HG02763 (cell line): Measurements from ENCODE around the gene TOR1AIP2.

Experiments used
- ATAC-seq: cut with Tn5 transposase; IDR thresholded peaks from one replicate; pipeline ENCODE4 v1.9.1; 2021; ENCODE audit warnings: mild to moderate bottlenecking, moderate library complexity; ENCODE audit not compliant: unreplicated experiment

TOR1AIP2 gene

DNA sequence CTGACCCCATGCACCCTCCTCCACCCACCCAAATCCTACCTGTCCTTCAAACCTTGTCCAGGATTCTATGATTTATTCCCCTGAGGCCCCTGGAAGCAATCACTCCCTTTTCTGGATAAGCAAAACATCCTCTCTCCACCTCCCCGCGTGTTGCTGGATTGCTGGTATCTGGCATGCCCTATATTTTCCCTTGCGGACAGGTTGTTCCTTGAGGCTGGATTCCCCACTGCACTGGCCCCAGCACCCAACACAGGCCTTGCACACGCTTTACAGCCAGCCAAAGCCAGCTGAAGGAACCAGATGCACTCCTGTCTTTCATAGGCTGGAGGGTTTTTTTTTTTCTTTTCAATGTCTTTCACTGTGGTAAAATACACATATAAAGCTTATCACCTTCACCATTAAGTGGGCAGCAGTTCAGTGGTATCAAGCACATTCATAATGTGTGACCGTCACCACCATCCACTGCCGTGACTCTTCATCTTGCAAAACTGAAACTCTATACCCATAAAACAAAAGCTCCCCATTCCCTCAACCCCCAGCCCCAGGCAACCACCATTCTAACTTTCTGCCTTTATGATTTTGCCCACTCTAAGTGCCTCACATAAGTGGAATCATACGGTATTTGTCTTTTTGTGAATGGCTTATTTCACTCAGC, 50.9 kb downstream of the TOR1AIP2 start:
- ATAC-seq = no peak

DNA sequence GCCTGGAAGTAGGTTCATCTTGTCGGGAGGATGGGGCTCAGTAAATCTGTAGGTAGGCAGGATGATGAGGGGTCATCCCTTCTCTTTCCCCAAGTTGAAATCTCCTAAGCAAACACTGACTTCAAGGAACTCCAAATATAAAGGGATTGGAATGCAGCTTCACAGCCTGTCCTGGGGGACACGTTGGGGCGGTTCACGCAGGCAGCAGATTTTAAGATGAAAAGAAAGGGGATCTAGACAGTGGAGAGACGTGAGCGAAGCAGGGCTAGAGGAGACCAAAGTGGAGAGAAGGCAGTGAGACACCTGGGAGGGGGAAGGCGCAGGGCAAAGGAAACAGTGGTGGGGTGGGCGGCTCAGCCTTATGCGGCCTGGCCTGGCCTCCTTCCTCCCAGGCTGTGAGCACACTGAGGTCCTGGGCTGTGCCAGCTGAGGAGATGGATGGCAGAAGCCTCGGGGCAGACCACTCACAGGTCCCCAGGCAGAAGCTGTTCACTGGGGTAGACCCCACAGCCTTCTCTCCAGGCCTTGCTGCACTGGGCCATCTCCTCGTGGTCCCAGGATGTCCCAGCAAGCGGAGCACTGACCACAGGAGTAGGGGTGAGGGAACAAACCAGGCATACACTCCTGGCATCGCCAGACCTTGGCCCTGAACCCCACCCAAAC, 51.7 kb downstream of the TOR1AIP2 start:
- ATAC-seq = no peak

DNA sequence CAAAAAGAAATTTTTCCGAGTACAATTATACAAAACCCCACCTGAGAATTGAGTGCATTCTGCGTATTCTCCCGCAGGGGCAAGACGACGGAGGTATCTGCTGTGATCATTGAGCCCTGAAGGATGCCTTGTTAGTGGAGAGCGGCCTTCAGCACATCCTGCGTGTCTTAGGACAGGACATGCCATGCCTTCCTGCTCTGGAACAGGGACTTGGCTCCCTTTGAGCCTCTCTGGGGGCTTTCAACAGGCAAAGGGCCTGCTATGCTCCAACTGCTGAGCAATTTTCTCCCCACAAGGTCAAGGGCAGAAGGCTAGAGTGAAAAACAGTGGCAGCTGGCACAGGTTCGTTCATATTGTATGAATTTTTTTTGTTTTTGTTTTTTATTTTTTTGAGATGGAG, 52.4 kb downstream of the TOR1AIP2 start:
- no peak for ATAC-seq

DNA sequence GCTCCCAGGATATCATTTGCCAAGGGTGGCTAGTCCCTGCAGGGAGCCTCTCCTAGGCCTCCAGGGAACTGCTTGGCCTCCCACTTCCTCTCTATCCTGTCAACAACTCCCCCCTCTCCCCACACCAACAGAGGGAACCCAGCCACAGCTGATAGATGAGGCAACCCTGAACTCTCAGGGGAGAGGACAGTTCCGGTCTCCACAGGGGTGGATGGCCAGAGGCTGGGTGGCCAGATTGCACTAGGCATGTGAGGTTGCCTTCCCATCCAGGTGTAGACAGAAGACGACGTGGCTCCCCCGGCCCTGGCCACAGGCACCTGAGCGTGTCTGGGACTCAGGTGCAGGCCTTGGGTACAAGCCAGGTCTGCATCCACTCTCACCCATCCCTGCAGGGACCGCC, 53.3 kb downstream of the TOR1AIP2 start:
- ATAC-seq = no peak

DNA sequence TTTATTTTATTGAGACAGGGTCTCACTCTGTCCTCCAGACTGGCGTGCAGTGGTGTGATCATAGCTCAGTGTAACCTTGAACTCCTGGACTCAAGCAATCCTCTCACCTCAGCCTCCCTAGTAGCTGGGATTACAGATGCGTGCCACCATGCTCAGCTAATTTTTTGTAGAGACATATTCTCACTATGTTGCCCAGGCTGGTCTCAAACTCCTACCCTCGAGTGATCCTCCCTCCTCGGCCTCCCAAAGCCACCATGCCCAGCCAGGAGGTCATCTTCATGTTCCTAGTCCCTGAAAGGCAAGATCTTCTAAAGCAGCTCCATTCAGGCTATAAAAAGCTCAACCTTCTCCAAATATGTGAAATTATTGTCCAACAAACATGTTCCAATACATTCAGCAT, 53.9 kb downstream of the TOR1AIP2 start:
- no peak for ATAC-seq

DNA sequence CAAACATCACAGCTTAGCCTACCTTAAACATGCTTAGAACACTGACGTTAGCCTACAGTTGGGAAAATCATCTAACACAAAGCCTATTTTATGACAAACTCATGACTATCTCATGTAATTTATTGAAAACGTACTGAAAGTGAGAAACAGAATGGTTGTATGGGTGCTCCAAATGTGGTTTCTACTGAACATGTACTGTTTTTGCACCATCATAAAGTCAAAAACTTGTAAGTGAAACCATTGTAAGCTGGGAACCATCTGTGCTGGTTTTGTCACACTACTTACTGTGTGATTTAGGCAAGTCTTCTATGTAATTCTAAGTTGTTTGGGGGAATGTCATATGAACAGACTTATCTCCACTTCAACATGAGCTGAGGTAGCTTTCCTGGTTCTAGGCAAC, 55.5 kb downstream of the TOR1AIP2 start:
- no peak for ATAC-seq

DNA sequence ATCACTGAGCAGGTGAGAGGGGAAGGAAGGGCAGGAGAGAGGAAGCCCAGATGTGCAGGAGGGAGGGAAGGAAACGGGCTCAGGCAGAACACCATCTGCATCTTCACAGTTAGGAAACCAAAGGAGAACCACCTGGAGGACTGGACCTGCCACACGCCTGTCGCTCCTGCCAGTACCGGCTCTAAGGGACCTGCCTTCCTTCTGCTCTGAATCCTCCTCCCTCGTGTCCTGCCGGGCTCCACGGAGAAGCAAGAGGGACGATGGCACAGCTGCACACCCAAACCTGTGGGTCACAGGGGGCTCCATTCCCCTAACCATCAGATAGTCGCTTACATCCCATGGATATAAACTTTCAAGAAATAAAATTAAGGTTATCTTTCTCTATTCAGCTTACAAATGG, 56.1 kb downstream of the TOR1AIP2 start:
- no peak for ATAC-seq

DNA sequence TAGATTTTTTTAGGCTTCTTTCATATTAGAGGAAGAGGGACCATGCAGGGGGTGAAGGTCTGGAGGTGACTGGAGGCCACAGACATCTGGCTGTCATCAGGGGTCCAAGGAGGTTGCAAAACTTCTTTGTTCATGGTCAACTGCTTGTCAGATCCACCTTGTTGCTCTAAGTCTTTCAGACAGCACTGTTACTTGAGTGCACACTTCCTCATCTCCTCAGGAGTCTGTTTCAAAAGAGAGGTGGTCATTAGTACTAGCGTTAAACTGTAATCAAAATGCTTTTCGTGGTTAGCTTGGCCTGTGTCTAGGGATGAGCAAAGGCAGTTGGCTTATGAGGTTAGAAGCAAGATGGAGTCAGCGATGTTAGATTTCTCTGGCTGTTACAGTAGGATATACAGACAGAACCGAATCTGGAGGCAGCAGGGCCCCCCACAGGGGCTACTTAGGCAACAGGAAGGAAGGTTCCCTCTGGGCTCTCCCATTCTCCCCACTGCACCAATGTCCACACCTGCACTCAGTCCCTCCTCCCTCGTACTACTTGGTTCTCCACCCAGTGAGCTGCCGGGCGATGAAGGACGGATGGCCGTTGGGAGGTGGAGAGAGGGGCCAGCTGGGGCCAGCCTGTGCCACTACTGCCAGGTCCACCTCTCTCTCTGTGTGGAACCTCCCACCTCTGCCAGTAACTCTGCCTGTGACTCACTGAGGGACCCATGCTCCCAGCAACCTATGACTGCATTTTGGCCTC, 57.2 kb downstream of the TOR1AIP2 start:
- no peak for ATAC-seq

DNA sequence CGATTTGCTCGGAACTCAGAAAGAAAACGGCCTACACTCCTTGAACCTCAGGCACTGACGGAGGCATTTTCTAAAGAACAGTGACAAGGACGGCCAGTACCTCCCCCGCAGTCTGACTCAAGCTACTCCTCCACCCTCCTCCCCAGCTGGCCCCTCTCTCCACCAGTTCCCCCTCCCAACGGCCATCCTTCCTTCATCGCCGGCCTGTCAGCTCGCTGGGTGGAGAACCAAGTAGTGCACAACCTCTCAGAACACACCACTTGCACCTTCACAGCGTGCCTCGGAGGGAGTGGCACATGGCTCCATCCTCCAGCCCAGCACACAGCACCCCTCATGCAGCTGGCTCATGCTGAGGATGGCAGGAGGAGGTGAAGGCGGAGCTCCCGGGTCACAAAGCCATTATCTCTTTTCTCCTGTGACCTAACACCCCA, 58.8 kb downstream of the TOR1AIP2 start:
- ATAC-seq = no peak

DNA sequence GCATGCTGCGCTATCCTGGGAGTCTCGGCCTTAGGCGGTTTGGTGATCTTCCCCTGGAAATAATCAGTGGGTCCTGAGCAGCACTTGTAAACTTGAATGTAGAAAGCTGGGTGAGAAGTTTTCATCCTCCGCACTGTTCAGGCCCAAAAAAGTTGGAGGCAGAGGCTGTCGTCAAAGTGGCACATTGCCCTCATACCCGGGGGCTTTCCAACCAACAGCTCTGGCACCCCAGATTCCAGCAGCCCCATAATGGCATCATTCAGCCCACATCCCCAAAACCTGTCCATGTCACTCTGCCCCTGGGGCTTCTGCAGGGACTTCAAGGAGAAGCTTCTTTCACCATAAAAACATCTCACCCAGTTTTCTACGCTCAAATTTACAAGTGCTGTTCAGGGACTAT, 59.3 kb downstream of the TOR1AIP2 start:
- ATAC-seq = no peak

DNA sequence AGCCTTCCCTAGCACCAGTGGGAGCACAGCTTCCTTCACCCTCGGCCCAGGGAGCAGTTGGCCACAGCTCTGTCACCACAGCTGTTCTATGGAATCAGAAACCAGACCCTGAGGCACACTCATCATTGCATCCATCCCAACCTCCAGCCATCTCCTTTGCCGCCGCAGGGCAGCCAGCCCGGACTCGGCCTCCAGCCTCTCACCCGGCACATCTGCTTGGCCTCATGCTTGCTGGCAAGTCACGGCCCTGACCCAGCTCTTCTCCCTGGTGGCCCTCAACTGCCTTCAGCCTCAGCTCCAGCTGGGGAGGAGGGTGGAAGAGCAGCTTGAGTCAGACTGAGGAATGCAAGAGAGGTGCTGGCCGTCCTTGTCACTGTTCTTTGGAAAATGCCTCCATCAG, 59.8 kb downstream of the TOR1AIP2 start:
- no peak for ATAC-seq

DNA sequence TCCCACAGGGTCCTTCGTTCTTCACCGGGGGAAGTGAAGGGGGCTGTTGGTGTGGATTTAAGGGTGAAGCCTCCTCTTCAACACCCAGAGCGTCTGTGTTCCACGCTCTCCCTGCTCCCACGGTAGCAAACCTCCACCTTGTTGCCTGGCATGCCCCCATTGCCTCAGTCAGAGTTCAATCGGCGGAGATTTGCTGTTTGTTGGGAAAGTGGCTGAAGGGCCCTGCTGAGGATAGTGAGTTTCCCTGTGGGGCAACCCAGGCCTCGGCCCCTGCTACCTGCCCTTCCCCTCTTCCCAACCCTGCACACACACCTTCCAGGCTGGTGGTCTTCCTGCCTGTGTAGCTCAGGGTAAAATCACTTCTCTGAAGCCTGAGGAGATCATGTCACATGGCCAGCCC, 60.5 kb downstream of the TOR1AIP2 start:
- ATAC-seq = no peak

DNA sequence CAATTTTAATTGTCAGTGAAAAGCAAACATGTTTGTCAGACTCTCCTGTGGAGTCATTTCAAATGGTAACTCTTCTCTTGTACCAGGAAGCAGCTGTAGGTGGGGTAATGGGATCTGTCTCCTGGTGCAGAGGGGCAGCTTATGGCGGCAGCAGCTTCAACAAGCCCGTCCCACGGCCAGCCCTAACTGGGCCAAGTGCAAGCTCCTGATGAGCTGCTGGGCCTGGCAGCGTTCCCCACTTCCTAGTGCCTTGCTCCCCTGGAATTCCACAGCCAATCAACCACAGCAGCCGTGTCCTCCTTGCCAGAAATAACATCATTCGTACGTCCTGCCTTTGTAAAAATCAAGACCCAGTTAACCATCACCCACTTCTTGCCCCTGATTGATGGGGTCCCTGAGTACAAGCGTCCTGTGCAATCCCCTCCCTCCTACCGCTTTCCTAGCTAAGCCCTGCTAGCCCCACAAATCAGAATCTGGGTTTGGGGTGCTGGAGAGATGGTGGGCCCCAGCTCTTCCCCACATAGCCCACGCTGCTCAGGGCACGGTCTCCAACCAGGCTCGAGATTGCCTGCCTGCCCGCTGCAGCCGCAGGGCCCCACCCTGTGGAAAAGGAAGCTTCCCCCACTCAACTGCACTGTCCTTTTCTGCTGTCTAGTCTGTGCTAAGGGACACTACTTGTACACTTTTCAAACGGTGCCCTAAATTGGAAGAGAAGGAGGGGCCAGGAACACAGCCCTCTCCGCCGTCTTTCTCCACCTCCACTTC, 61.2 kb downstream of the TOR1AIP2 start:
- no peak for ATAC-seq

DNA sequence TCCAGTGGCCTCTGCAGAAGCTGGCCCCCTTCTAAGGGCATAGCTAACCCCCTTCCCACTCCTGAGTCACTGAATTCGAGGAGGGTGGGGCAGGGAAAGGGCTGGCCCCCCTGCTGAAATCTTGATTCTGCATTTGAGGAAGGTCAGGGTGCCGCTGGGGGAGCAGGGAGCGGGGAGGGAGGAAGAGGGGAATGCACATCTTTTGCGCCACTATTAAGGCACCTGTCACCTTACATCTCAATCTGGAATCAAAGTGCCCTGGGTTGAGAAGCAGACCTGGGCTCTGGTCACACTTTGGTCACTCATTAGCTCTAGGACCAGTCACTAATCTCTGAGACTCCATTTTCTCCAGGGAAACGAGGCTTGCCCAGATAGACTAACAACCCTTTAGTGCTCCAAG, 62.0 kb downstream of the TOR1AIP2 start:
- ATAC-seq = no peak

DNA sequence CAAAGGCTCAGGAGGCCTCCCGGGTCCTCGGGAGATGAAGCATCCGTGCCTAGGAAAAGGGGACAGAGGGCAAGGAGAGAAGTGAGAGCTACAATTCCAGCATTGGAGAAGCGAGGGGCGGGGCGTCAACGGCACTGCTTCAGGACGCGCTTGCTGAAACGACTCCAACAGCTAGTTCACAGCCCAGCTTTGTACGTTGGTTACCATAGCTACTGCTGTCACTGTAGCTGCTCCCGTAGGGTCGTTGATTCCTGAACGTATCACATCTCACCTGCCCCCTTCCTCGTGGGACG, 63.1 kb downstream of the TOR1AIP2 start:
- peak; percentile 22 for ATAC-seq

DNA sequence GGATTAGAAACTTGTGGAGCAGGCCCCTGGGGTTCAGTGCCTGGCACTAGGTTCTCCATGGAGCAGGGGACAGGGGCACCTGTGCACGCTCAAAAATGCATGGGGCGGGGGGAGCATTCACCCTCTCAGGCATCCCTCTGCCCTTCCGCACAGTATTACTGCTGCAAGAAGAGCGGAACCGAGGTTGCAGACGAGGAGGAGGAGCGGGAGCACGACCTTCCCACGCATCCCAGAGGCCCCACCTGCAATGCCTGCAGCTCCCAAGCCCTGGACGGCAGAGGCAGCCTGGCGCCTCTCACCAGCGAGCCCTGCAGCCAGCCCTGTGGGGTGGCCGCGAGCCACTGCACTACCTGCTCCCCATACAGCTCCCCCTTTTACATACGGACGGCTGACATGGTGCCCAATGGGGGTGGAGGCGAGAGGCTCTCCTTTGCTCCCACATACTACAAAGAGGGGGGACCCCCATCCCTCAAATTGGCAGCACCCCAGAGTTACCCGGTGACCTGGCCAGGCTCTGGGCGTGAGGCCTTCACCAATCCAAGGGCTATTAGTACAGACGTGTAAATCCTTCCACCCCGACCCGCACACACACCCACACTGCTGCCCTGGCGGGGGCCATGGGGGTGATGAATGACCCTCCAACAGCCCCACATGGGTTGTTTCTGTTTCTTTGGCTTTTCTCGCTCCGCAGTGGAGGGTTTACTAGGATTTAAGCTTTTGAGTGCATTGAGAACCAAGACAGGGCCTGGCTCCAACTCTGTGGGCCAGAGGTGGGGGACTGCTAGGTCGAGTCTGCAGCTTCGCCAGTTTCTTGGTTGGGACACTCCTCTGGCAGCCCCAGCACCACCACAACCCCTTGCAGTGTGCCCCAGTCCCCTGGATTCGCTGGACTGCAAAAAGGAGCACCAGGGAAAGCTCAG, 63.7 kb downstream of the TOR1AIP2 start:
- ATAC-seq = no peak

DNA sequence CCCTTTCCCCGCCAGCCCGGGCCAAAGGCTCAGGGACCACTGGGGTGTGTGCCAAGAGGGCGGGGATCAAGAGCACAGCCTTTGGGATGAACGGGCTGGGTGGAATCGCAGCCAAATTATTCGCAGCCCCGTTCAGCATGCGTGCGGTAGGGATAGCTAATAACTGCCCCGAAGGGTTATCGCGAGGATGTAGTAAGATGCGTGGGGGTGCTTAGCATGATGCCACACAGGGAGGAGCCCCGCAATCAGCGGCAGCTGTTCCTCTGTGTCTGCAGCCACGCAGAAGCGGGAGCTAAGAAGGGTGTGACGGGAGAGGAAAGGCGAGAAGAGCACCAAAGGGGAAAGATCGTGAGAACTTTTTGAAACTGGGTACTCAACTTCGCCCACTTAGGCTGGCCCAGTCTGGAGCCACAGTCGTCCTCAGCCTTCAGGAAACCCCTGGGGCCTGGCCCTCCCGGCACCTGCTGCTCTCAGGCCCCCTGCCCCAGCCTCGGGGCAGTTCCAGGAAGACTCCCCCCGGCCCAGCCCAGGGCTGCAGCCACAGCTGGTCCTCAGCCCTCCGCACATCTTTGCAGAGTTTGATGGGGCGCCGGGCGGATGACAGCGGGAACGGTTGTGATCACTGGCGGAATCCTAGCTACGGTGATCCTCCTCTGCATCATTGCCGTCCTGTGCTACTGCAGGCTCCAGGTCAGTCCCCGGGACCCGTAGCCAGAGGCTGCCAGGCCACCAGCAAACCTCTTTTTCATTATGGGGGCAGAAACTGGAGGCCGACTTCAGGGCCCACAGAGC, 64.9 kb downstream of the TOR1AIP2 start:
- no peak for ATAC-seq

DNA sequence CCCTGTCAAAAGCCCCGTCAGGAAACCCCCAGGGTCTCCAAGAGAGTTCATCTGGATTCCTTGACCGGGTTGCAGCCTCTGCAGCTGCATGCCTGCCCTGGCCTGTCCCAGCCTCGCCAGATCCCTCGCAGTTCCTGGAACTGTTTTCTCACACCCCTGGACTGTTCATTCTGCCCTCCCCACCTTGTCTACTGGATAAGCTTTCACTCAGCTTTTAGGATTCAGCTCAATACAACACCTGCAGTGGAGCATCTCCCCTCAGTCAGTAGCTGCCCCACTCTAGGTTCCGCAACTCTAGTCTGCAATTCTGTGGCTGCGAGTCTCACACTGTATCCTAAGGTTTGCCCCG, 67.3 kb downstream of the TOR1AIP2 start:
- ATAC-seq = no peak

DNA sequence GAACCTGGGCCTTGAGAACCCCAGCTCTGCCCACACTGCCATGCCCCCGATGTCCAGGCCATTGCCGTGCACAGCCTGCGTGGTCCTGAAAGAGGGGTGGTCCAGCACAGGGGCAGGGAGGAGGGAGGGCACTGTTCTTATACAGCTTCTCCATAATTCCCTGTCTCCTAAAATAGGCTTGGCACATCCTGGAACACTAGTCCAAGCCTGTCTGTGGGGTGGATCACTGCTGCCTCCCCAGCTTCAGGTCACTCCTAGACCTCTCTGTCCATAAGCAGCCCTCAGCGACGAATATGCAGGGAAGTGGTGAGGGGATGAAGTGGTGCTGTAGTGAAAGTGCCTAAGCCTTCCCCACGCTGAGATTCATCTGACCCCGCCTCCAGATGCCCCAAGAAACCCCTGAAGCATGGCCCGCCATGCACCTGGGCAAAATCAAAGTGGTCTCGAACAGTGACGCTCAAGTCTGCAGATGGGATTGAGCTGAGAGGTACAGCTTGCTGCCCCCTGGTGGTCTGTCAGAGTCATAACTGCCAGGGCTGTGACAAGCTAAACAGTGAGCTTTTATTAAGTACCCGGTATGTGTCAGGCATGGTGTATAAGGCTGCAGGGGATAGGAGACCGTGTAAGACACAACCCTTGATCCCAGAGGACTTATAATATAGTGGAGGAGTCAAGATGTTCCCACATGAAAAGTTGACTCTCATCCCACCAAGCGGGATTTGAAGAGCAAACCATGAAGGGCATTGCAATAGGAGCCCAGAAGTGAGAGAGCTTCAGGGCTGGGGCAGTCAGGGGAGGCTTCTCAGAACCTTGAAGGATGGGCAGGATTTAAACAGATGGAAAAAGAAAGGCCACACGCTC, 67.9 kb downstream of the TOR1AIP2 start:
- no peak for ATAC-seq
